Rectal smooth muscle tissue (tissue), 1 donor: ENCODE results near the gene PKNOX2.

Source experiments
- H3K27ac ChIP-seq: one replicate; pipeline ENCODE4 v1.7.0; 2013; ENCODE audit warnings: low read depth, low read length, inconsistent platforms
- H3K27me3 ChIP-seq: one replicate; pipeline ENCODE4 v1.7.0; 2013; ENCODE audit warnings: low read length; ENCODE audit not compliant: control insufficient read depth, insufficient read depth
- H3K36me3 ChIP-seq: one replicate; pipeline ENCODE4 v1.7.0; 2013; ENCODE audit warnings: low read length; ENCODE audit not compliant: control insufficient read depth, insufficient read depth
- H3K4me1 ChIP-seq: one replicate; pipeline ENCODE4 v1.7.0; 2013; ENCODE audit warnings: low read length; ENCODE audit not compliant: control insufficient read depth, insufficient read depth
- H3K4me3 ChIP-seq: one replicate; pipeline ENCODE4 v1.7.0; 2013; ENCODE audit warnings: low read length
- H3K9ac ChIP-seq: one replicate; pipeline ENCODE4 v1.7.0; 2013; ENCODE audit warnings: low read length

Gene PKNOX2

GRCh38 chr11:125370561-125371389 is 206.2 kb downstream of the PKNOX2 start:
- Histone ChIP-seq H3K27me3 (peaks cover 3% of the 10 kb centered on the region), H3K27ac (no peak overlapping the region), H3K9ac (no peak overlapping the region), H3K4me1 (no peaks in the 10 kb centered on the region), H3K36me3 (peaks cover 3% of the 10 kb centered on the region), H3K4me3 (no peak overlapping the region)

GRCh38 chr11:125371431-125371935 is 206.9 kb downstream of the PKNOX2 start:
- Histone ChIP-seq H3K27me3 (peaks cover 3% of the 10 kb centered on the region), H3K4me1 (peaks cover 2% of the 10 kb centered on the region), H3K4me3 (no peak overlapping the region), H3K27ac (no peak overlapping the region), H3K36me3 (peaks cover 3% of the 10 kb centered on the region), H3K9ac (no peak overlapping the region)

GRCh38 chr11:125372088-125372487 is 207.5 kb downstream of the PKNOX2 start:
- peaks cover 6% of the 10 kb centered on the region for H3K4me1 ChIP-seq
- H3K27ac ChIP-seq = no peak overlapping the region
- peaks cover 3% of the 10 kb centered on the region for H3K27me3 ChIP-seq
- peaks cover 3% of the 10 kb centered on the region for H3K36me3 ChIP-seq
- H3K9ac ChIP-seq = no peak overlapping the region
- no peak overlapping the region for H3K4me3 ChIP-seq

GRCh38 chr11:125372911-125373310 is 208.4 kb downstream of the PKNOX2 start:
- Histone ChIP-seq H3K4me3 (no peak overlapping the region), H3K27ac (no peak overlapping the region)

GRCh38 chr11:125373426-125374391 is 209.2 kb downstream of the PKNOX2 start:
- no peak overlapping the region for H3K9ac ChIP-seq
- H3K27ac ChIP-seq = no peak overlapping the region
- peaks cover 6% of the 10 kb centered on the region for H3K4me1 ChIP-seq
- H3K36me3 ChIP-seq = no peaks in the 10 kb centered on the region
- H3K27me3 ChIP-seq = peaks cover 3% of the 10 kb centered on the region
- no peak overlapping the region for H3K4me3 ChIP-seq

More at GRCh38 chr11:125372911-125373310, 208.4 kb downstream of the PKNOX2 start:
- Histone ChIP-seq H3K36me3 (peaks cover 2% of the 10 kb centered on the region), H3K27me3 (peaks cover 3% of the 10 kb centered on the region), H3K4me1 (peaks cover 6% of the 10 kb centered on the region), H3K9ac (no peak overlapping the region)

GRCh38 chr11:125374398-125374797 is 209.8 kb downstream of the PKNOX2 start:
- no peak overlapping the region for H3K9ac ChIP-seq
- H3K4me3 ChIP-seq = no peak overlapping the region
- H3K27me3 ChIP-seq = peaks cover 2% of the 10 kb centered on the region
- H3K27ac ChIP-seq = no peak overlapping the region
- peaks cover 6% of the 10 kb centered on the region for H3K4me1 ChIP-seq
- no peaks in the 10 kb centered on the region for H3K36me3 ChIP-seq

- H3K27me3 ChIP-seq = no peaks in the 10 kb centered on the region
- H3K36me3 ChIP-seq = no peaks in the 10 kb centered on the region
- no peak overlapping the region for H3K4me3 ChIP-seq
- no peak overlapping the region for H3K9ac ChIP-seq
- H3K4me1 ChIP-seq = peaks cover 6% of the 10 kb centered on the region
- no peak overlapping the region for H3K27ac ChIP-seq
Observed at GRCh38 chr11:125375146-125375545, 210.6 kb downstream of the PKNOX2 start.

GRCh38 chr11:125376117-125376516 is 211.6 kb downstream of the PKNOX2 start:
- Histone ChIP-seq H3K27me3 (no peaks in the 10 kb centered on the region), H3K27ac (no peak overlapping the region), H3K9ac (no peak overlapping the region), H3K36me3 (no peaks in the 10 kb centered on the region), H3K4me1 (peaks cover 6% of the 10 kb centered on the region), H3K4me3 (no peak overlapping the region)

- Histone ChIP-seq H3K36me3 (no peaks in the 10 kb centered on the region), H3K4me3 (no peak overlapping the region), H3K27me3 (no peaks in the 10 kb centered on the region), H3K9ac (no peak overlapping the region), H3K4me1 (peaks cover 6% of the 10 kb centered on the region), H3K27ac (no peak overlapping the region)
Observed at GRCh38 chr11:125376856-125377255, 212.3 kb downstream of the PKNOX2 start.

GRCh38 chr11:125378083-125378482 is 213.5 kb downstream of the PKNOX2 start:
- peaks cover 6% of the 10 kb centered on the region for H3K4me1 ChIP-seq
- no peak overlapping the region for H3K9ac ChIP-seq
- H3K27ac ChIP-seq = no peak overlapping the region
- H3K4me3 ChIP-seq = no peak overlapping the region
- no peaks in the 10 kb centered on the region for H3K36me3 ChIP-seq
- no peaks in the 10 kb centered on the region for H3K27me3 ChIP-seq

- H3K4me3 ChIP-seq = no peak overlapping the region
- no peaks in the 10 kb centered on the region for H3K36me3 ChIP-seq
- no peak overlapping the region for H3K9ac ChIP-seq
- no peak overlapping the region for H3K27ac ChIP-seq
- H3K27me3 ChIP-seq = no peaks in the 10 kb centered on the region
- peaks cover 6% of the 10 kb centered on the region for H3K4me1 ChIP-seq
Observed at GRCh38 chr11:125378571-125378970, 214.0 kb downstream of the PKNOX2 start.

- peaks cover 6% of the 10 kb centered on the region for H3K4me1 ChIP-seq
- H3K27ac ChIP-seq = no peak overlapping the region
- H3K36me3 ChIP-seq = no peaks in the 10 kb centered on the region
- H3K4me3 ChIP-seq = no peak overlapping the region
- H3K27me3 ChIP-seq = no peaks in the 10 kb centered on the region
- H3K9ac ChIP-seq = no peak overlapping the region
Observed at GRCh38 chr11:125379565-125379964, 215.0 kb downstream of the PKNOX2 start.
